ELR (cell line): Measurements from ENCODE around the gene KNSTRN.

Experiments
- DNase-seq: peaks from one replicate; pipeline ENCODE4 v3.0.0-alpha.2; 2015; ENCODE audit warnings: low read depth

The KNSTRN gene

GRCh38 chr15:40399370-40399769 is 16.8 kb downstream of the KNSTRN start:
- no peak for DNase-seq

GRCh38 chr15:40405501-40406381 is 23.2 kb downstream of the KNSTRN start, which contains the start of gene IVD:
Gene IVD, plus strand, starts transcription at chr15:40405795. Its CDS starts 33 bp downstream, at chr15:40405828.
- peak; percentile 96 for DNase-seq

GRCh38 chr15:40407330-40407990 is 24.9 kb downstream of the KNSTRN start:
- no peak for DNase-seq

- DNase-seq = no peak
Observed at GRCh38 chr15:40409366-40409765, 26.8 kb downstream of the KNSTRN start.

GRCh38 chr15:40410476-40410875 is 28.0 kb downstream of the KNSTRN start:
- no peak for DNase-seq

GRCh38 chr15:40412095-40412759 is 29.7 kb downstream of the KNSTRN start:
- DNase-seq = no peak

GRCh38 chr15:40413036-40413435 is 30.5 kb downstream of the KNSTRN start:
- no peak for DNase-seq

- no peak for DNase-seq
Observed at GRCh38 chr15:40414816-40415215, 32.3 kb downstream of the KNSTRN start.

GRCh38 chr15:40415226-40415625 is 32.7 kb downstream of the KNSTRN start:
- DNase-seq = no peak

GRCh38 chr15:40416056-40416455 is 33.5 kb downstream of the KNSTRN start:
- no peak for DNase-seq

- no peak for DNase-seq
Observed at GRCh38 chr15:40418126-40418525, 35.6 kb downstream of the KNSTRN start.

GRCh38 chr15:40420071-40420713 is 37.7 kb downstream of the KNSTRN start:
- DNase-seq = no peak

GRCh38 chr15:40420793-40421192 is 38.3 kb downstream of the KNSTRN start:
- DNase-seq = no peak

GRCh38 chr15:40421246-40422157 is 39.0 kb downstream of the KNSTRN start:
- peak; percentile 72 for DNase-seq

GRCh38 chr15:40424483-40425115 is 42.1 kb downstream of the KNSTRN start:
- no peak for DNase-seq

- no peak for DNase-seq
Observed at GRCh38 chr15:40425681-40426080, 43.2 kb downstream of the KNSTRN start.

GRCh38 chr15:40427188-40427587 is 44.7 kb downstream of the KNSTRN start:
- DNase-seq = no peak

- no peak for DNase-seq
Observed at GRCh38 chr15:40428185-40428584, 45.7 kb downstream of the KNSTRN start.

GRCh38 chr15:40429068-40429710 is 46.7 kb downstream of the KNSTRN start:
- DNase-seq = no peak

- DNase-seq = no peak
Observed at GRCh38 chr15:40430271-40430805, 47.8 kb downstream of the KNSTRN start.
